IMR-90 (cell line): ENCODE measurements around the gene MT3. TPM values are rescaled to one million over a fixed set of nuclear protein-coding genes. Genes with fewer than 3 reads are reported as not detected.

Experiments
- ATAC-seq: fragments of 200-7000 bp; cut with Tn5 transposase; 2 replicates; pipeline ENCODE4 v1.9.1; 2020; ENCODE audit warnings: low read depth, mild to moderate bottlenecking, moderate library complexity
- BruUV-seq: library from RNA; stranded (reverse); fragments of 400-500 nt; replicated peaks from 2 replicates; lab custom pipeline; 2021; lab: Mats Ljungman, UMichigan
- CTCF ChIA-PET: fragments of 300-600 bp; formaldehyde crosslinking; extraction: SDS; loops from one replicate; lab custom pipeline; 2021; ENCODE audit warnings: antibody characterized with exemption; lab: Yijun Ruan, JAX
- POLR2A ChIA-PET: fragments of 300-600 bp; sonication (Branson Sonifier 250); formaldehyde crosslinking; loops from one replicate; lab custom pipeline; 2022; ENCODE audit warnings: antibody characterized with exemption; ENCODE audit not compliant: unreplicated experiment; lab: Charles Lee
- DNase-seq: peaks from one replicate; pipeline ENCODE4 v3.0.0; 2013
- H2AFZ ChIP-seq: replicated peaks from 2 replicates; pipeline ENCODE3; 2013; ENCODE audit warnings: low read length, mild to moderate bottlenecking; ENCODE audit not compliant: poor library complexity
- H2AK5ac ChIP-seq: 2 replicates; pipeline ENCODE4 v1.6.1; 2013; ENCODE audit warnings: low read depth, low read length, inconsistent platforms
- H2AK9ac ChIP-seq: replicated peaks from 2 replicates; pipeline ENCODE3; 2013; ENCODE audit warnings: mild to moderate bottlenecking, low read depth, low read length, moderate library complexity; ENCODE audit not compliant: poor library complexity
- H2BK120ac ChIP-seq: 2 replicates; pipeline ENCODE4 v1.6.1; 2013; ENCODE audit warnings: low read depth, low read length, inconsistent platforms
- H2BK15ac ChIP-seq: 3 replicates; pipeline ENCODE4 v1.6.1; 2013; ENCODE audit warnings: low read depth, low read length, inconsistent platforms
- H2BK20ac ChIP-seq: 2 replicates; pipeline ENCODE4 v1.6.1; 2013; ENCODE audit warnings: low read depth, mild to moderate bottlenecking, inconsistent platforms, low read length, moderate library complexity
- H2BK5ac ChIP-seq: 2 replicates; pipeline ENCODE4 v1.6.1; 2013; ENCODE audit warnings: mild to moderate bottlenecking, low read depth, low read length, inconsistent platforms; ENCODE audit not compliant: poor library complexity, severe bottlenecking
- H3K14ac ChIP-seq: replicated peaks from 2 replicates; pipeline ENCODE4 v1.6.1; 2013; ENCODE audit warnings: low read depth, low read length, inconsistent platforms
- H3K18ac ChIP-seq: 2 replicates; pipeline ENCODE4 v1.6.1; 2013; ENCODE audit warnings: low read depth, low read length, control low read depth
- H3K23ac ChIP-seq: 2 replicates; pipeline ENCODE4 v1.6.1; 2013; ENCODE audit warnings: low read depth, low read length, inconsistent platforms
- H3K27ac ChIP-seq: 2 replicates; pipeline ENCODE4 v1.5.1; 2013; ENCODE audit warnings: mild to moderate bottlenecking, control low read depth, low read length; ENCODE audit not compliant: insufficient read depth
- H3K27me3 ChIP-seq: 2 replicates; pipeline ENCODE4 v1.6.1; 2013; ENCODE audit warnings: low read length; ENCODE audit not compliant: control insufficient read depth, insufficient read depth
- H3K36me3 ChIP-seq: 2 replicates; pipeline ENCODE4 v1.6.1; 2013; ENCODE audit warnings: low read length, mixed read lengths; ENCODE audit not compliant: control insufficient read depth, insufficient read depth
- H3K4ac ChIP-seq: 2 replicates; pipeline ENCODE4 v1.6.1; 2013; ENCODE audit warnings: low read depth, low read length, inconsistent platforms
- H3K4me1 ChIP-seq: 2 replicates; pipeline ENCODE4 v1.6.1; 2013; ENCODE audit warnings: low read length, mixed read lengths; ENCODE audit not compliant: control insufficient read depth, insufficient read depth
- H3K4me2 ChIP-seq: 2 replicates; pipeline ENCODE4 v1.6.1; 2013; ENCODE audit warnings: low read depth, mild to moderate bottlenecking, control low read depth, low read length, moderate library complexity
- H3K4me3 ChIP-seq: 2 replicates; pipeline ENCODE4 v1.5.1; 2013; ENCODE audit warnings: low read depth, mild to moderate bottlenecking, control low read depth, low read length, moderate library complexity; ENCODE audit not compliant: insufficient read depth
- H3K56ac ChIP-seq: 2 replicates; pipeline ENCODE4 v1.6.1; 2013; ENCODE audit warnings: low read length, inconsistent platforms; ENCODE audit not compliant: insufficient read depth; ENCODE audit errors: extremely low read depth
- H3K79me1 ChIP-seq, 2 experiments: 2 replicates each; pipeline ENCODE4 v1.6.1; 2013; ENCODE audit warnings: low read length in 2 of 2, inconsistent platforms in 1 of 2, low read depth in 1 of 2
- H3K9ac ChIP-seq: 2 replicates; pipeline ENCODE4 v1.6.1; 2013; ENCODE audit warnings: low read depth, low read length, control low read depth
- H3K9me1 ChIP-seq: 2 replicates; pipeline ENCODE4 v1.6.1; 2013; ENCODE audit warnings: low read length, inconsistent platforms; ENCODE audit not compliant: insufficient read depth
- H3K9me3 ChIP-seq: 2 replicates; pipeline ENCODE4 v1.6.1; 2013; ENCODE audit warnings: low read length; ENCODE audit not compliant: control insufficient read depth, insufficient read depth
- H4K20me1 ChIP-seq: 2 replicates; pipeline ENCODE4 v1.6.1; 2013; ENCODE audit warnings: low read length, inconsistent platforms; ENCODE audit not compliant: insufficient read depth
- H4K5ac ChIP-seq: 2 replicates; pipeline ENCODE4 v1.6.1; 2013; ENCODE audit warnings: mild to moderate bottlenecking, low read depth, low read length, control low read depth
- H4K8ac ChIP-seq, 2 experiments: 2 replicates each; pipeline ENCODE4 v1.6.1; 2013; ENCODE audit warnings: low read depth in 2 of 2, low read length in 2 of 2, control low read depth in 1 of 2, inconsistent platforms in 1 of 2
- H4K91ac ChIP-seq: 2 replicates; pipeline ENCODE4 v1.6.1; 2013; ENCODE audit warnings: low read depth, low read length, inconsistent platforms; ENCODE audit not compliant: insufficient read depth
- FOS ChIP-seq: fragments of 150-350 bp; IDR thresholded peaks from 2 replicates; pipeline ENCODE4 v1.6.1; 2016; ENCODE audit warnings: low read depth, low read length
- MAFK ChIP-seq: IDR thresholded peaks from 2 replicates; pipeline ENCODE4 v1.6.1; 2012; ENCODE audit warnings: low read depth, low read length, improper control_type of control experiment
- MAZ ChIP-seq: IDR thresholded peaks from 2 replicates; pipeline ENCODE4 v1.6.1; 2012; ENCODE audit warnings: low read depth, mild to moderate bottlenecking, low read length, improper control_type of control experiment, moderate library complexity, borderline replicate concordance
- MXI1 ChIP-seq: IDR thresholded peaks from 2 replicates; pipeline ENCODE4 v1.6.1; 2012; ENCODE audit warnings: low read depth, mild to moderate bottlenecking, low read length, moderate library complexity, borderline replicate concordance
- RAD21 ChIP-seq: IDR thresholded peaks from 2 replicates; pipeline ENCODE4 v1.6.1; 2012; ENCODE audit warnings: low read length, improper control_type of control experiment
- RCOR1 ChIP-seq: IDR thresholded peaks from 2 replicates; pipeline ENCODE4 v1.6.1; 2012; ENCODE audit warnings: mild to moderate bottlenecking, low read length, improper control_type of control experiment; ENCODE audit not compliant: insufficient replicate concordance
- SMC3 ChIP-seq: fragments of 150-350 bp; IDR thresholded peaks from 2 replicates; pipeline ENCODE4 v1.6.1; 2016; ENCODE audit warnings: low read depth, mild to moderate bottlenecking, antibody characterized with exemption, low read length, moderate library complexity
- USF2 ChIP-seq: fragments of 150-350 bp; IDR thresholded peaks from 2 replicates; pipeline ENCODE4 v1.6.1; 2017; ENCODE audit warnings: mild to moderate bottlenecking, antibody characterized with exemption, low read length, low read depth
- WGBS, 2 experiments: methylation state at CpG; one replicate each; pipeline versions ENCODE4 v1.1.5 to v1.1.7; 2013; ENCODE audit warnings: missing lambda C conversion rate in 2 of 2; ENCODE audit not compliant: insufficient read length in 1 of 2; ENCODE audit errors: extremely low coverage in 2 of 2; 5-methylcytosine and 5-hydroxymethylcytosine counted together
- dilution Hi-C: fragments of 300-500 bp; cut with HindIII; formaldehyde crosslinking; loops from one replicate; pipeline ENCODE4 v1.14.3; 2018; ENCODE audit warnings: low sequenced_read_pairs; ENCODE audit not compliant: unreplicated experiment
- in situ Hi-C: fragments of 300-500 bp; cut with MboI; formaldehyde crosslinking; loops from 3 replicates; pipeline ENCODE4 v1.14.3; 2019; ENCODE audit warnings: low sequenced_read_pairs, inconsistent platforms, mixed read lengths
- intact Hi-C: fragments of 100-400 bp; cut with micrococcal nuclease; formaldehyde crosslinking; loops from 2 replicates; pipeline ENCODE4 v1.10.0; 2022
- polyA plus RNA-seq, 3 experiments: library from polyadenylated mRNA; depleted of rRNA; stranded (reverse); fragments of >200 nt; gene quantifications; 2 replicates each; pipeline ENCODE4 v1.2.3, GENCODE V29; 2012; ENCODE audit warnings: low replicate concordance in 1 of 3
- total RNA-seq: library from RNA; depleted of rRNA; stranded (reverse); fragments of >200 nt; gene quantifications from 2 replicates; pipeline ENCODE4 v1.2.3, GENCODE V29; 2012
- TF ChIP-seq, protein P1 (sequence below): conservative IDR thresholded peaks from 2 replicates; pipeline ENCODE4 v1.5.1; 2012; ENCODE audit warnings: mild to moderate bottlenecking, low read depth, low read length, improper control_type of control experiment
- TF ChIP-seq, protein P2 (sequence below): fragments of 150-350 bp; IDR thresholded peaks from 2 replicates; pipeline ENCODE4 v1.6.1; 2016; ENCODE audit warnings: low read depth, mild to moderate bottlenecking, low read length, moderate library complexity, borderline replicate concordance

The MT3 gene
- total and polyA plus RNA-seq, 2 of the 4 experiments (the other 2 are of a cell fraction): 0.62 TPM; not detected in 1

- no peak overlapping the region for H4K91ac ChIP-seq
- no peaks in the 10 kb centered on the region for H3K79me1 ChIP-seq
- intact Hi-C loops: no loop called here
- ChIA-PET POLR2A (no interaction called here), CTCF (interaction anchor here (1.0 kb wide), 1 partner anchor 10 kb away, joined by 3 read pairs; no protein-coding TSS in a partner anchor)
- H3K56ac ChIP-seq: no peak overlapping the region
- no peak overlapping the region for H2BK15ac ChIP-seq
- no peak overlapping the region for H4K8ac ChIP-seq
- H3K27ac ChIP-seq: no peak overlapping the region
- in situ Hi-C loops: no loop called here
- no TSS peak for BruUV-seq
- H3K4me3 ChIP-seq: no peak overlapping the region
- no CpG with 5 or more reads among the region's 6 CpGs for WGBS, 2 experiments
- no peak for TF ChIP-seq MAFK
- no peak for TF ChIP-seq MXI1
- TF ChIP-seq RAD21: no peak
- no peak for TF ChIP-seq SMC3
- TF ChIP-seq, protein P1, sequence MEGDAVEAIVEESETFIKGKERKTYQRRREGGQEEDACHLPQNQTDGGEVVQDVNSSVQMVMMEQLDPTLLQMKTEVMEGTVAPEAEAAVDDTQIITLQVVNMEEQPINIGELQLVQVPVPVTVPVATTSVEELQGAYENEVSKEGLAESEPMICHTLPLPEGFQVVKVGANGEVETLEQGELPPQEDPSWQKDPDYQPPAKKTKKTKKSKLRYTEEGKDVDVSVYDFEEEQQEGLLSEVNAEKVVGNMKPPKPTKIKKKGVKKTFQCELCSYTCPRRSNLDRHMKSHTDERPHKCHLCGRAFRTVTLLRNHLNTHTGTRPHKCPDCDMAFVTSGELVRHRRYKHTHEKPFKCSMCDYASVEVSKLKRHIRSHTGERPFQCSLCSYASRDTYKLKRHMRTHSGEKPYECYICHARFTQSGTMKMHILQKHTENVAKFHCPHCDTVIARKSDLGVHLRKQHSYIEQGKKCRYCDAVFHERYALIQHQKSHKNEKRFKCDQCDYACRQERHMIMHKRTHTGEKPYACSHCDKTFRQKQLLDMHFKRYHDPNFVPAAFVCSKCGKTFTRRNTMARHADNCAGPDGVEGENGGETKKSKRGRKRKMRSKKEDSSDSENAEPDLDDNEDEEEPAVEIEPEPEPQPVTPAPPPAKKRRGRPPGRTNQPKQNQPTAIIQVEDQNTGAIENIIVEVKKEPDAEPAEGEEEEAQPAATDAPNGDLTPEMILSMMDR: no peak
- TF ChIP-seq FOS: no peak
- TF ChIP-seq MAZ: no peak
- TF ChIP-seq, protein P2, sequence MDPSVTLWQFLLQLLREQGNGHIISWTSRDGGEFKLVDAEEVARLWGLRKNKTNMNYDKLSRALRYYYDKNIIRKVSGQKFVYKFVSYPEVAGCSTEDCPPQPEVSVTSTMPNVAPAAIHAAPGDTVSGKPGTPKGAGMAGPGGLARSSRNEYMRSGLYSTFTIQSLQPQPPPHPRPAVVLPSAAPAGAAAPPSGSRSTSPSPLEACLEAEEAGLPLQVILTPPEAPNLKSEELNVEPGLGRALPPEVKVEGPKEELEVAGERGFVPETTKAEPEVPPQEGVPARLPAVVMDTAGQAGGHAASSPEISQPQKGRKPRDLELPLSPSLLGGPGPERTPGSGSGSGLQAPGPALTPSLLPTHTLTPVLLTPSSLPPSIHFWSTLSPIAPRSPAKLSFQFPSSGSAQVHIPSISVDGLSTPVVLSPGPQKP: no peak
- no peak for TF ChIP-seq USF2
- no peak for TF ChIP-seq RCOR1
- no peak overlapping the region for H4K5ac ChIP-seq
- 0 out of 2 replicates have a peak, but pooled peaks cover 3% of the 10 kb centered on the region for H3K9me3 ChIP-seq
- no peak overlapping the region for H3K4me2 ChIP-seq
- no peak overlapping the region for H3K23ac ChIP-seq
- H3K27me3 ChIP-seq: peaks cover 29% of the 10 kb centered on the region
- H3K36me3 ChIP-seq: no peaks in the 10 kb centered on the region
- no peaks in the 10 kb centered on the region for H4K20me1 ChIP-seq
- no peaks in the 10 kb centered on the region for H3K9me1 ChIP-seq
- no peak overlapping the region for H3K18ac ChIP-seq
- dilution Hi-C loops: no loop called here
- no peak overlapping the region for H3K14ac ChIP-seq
- no peak overlapping the region for H3K4ac ChIP-seq
- no peak overlapping the region for H2BK120ac ChIP-seq
- no peak for DNase-seq
- no peak overlapping the region for H2AK5ac ChIP-seq
- H2BK5ac ChIP-seq: no peak overlapping the region
- no peak overlapping the region for H2BK20ac ChIP-seq
- no peak overlapping the region for H2AFZ ChIP-seq
- peaks cover 2% of the 10 kb centered on the region; the same call in 1 of the 2 replicates for H3K4me1 ChIP-seq
- no peak overlapping the region for H2AK9ac ChIP-seq
- no peak overlapping the region for H3K9ac ChIP-seq
- no peak for ATAC-seq
Measured at GRCh38 chr16:56593573-56594291, 4.4 kb downstream of the MT3 start.
